ENCODE results near the gene MRPL33.

GRCh38 chr2:27735263-27735904, 36.1 kb upstream of the MRPL33 start:
- TF ChIP-seq GATA2 (IDR thresholded peaks at IDR 0.05; ENCODE audit: low read depth, low read length): no peak
- no peak for TF ChIP-seq GATA3 (IDR thresholded peaks at IDR 0.05; ENCODE audit: low read depth, low read length)
